ENCODE results near the gene IL22RA2.

IL22RA2 gene

GRCh38 chr6:137175868-137176245, 2.4 kb upstream of the IL22RA2 start:
- no peak for DNase-seq (ENCODE audit: low read depth)

DNA sequence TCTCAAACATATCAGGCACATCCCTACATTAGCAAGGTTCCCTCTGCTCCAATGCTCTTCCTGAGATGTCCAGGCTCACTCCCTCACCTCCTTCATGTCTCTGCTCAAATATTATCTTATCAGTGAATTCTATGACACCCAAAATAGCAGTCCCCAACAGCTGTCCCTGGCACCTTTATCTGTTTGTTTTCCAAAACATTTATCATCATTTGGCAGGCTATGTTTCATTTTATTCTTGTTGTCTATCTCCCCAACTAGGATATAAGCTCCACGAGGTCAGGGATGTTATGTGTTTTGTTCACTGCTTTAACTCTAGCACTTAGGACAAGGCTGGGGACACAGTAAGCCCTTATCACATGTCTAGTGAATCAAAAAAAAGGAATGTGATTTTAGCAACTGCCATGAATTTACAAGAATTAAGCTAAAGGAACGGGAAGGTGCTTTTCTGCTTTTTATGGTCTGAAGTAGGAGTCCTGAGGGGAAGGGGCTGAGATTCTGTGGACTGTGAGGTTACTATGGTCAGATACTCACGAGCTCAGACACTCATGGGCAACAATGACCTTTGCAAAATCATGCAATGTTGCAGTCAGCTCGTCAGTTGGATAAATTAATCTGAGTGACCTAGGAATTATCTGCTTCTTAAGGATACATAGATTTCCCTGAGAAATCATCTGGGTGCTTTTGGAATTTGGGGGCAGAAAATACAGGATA, 1.9 kb upstream of the IL22RA2 start:
- TF ChIP-seq CTCF (IDR thresholded peaks at IDR 0.05; ENCODE audit: insufficient read depth, low read depth, low read length, missing control alignments): no peak
- no peak for DNase-seq (ENCODE audit: low read depth)

More at GRCh38 chr6:137175868-137176245, 2.4 kb upstream of the IL22RA2 start:
- no peak for TF ChIP-seq CTCF (IDR thresholded peaks at IDR 0.05; ENCODE audit: insufficient read depth, low read depth, low read length, missing control alignments)
- H3K4me3 ChIP-seq (ENCODE audit: low read length): no peak overlapping the region

DNA sequence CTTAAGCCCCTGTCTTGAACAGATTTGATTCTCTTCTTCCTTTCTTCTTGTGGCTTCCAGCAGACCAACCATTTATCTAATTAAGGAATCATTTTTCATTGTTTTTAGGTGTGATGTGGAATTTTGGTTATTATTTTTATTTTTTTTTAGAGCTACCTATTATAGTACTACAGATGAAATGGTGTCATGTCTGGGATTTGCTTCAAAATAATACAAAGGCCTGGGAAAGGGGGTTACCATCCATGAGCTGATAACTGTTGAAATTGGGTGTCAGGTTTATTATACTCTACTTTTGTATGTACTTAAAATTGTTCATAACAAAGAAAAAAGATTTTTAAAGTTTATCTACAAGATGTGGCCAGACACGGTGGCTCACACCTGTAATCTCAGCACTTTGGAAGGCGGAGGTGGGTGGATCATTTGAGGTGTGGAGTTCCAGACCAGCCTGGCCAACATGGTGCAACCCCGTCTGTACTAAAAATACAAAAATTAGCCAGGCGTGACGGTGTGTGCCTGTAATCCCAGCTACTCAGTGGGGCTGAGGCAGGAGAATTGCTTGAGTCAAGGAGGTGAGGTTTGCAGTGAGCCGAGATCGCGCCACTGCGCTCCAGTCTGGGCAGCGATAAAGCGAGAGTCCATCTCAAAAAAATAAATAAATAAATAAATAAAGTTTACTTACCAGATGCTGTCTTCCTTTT, 561 bp downstream of the IL22RA2 start:
- no peak for TF ChIP-seq CTCF (IDR thresholded peaks at IDR 0.05; ENCODE audit: insufficient read depth, low read depth, low read length, missing control alignments)
- no peak for DNase-seq (ENCODE audit: low read depth)
- no peak overlapping the region for H3K4me3 ChIP-seq (ENCODE audit: low read length)

More for the DNA sequence above, 1.9 kb upstream of the IL22RA2 start:
- no peak overlapping the region for H3K4me3 ChIP-seq (ENCODE audit: low read length)

DNA sequence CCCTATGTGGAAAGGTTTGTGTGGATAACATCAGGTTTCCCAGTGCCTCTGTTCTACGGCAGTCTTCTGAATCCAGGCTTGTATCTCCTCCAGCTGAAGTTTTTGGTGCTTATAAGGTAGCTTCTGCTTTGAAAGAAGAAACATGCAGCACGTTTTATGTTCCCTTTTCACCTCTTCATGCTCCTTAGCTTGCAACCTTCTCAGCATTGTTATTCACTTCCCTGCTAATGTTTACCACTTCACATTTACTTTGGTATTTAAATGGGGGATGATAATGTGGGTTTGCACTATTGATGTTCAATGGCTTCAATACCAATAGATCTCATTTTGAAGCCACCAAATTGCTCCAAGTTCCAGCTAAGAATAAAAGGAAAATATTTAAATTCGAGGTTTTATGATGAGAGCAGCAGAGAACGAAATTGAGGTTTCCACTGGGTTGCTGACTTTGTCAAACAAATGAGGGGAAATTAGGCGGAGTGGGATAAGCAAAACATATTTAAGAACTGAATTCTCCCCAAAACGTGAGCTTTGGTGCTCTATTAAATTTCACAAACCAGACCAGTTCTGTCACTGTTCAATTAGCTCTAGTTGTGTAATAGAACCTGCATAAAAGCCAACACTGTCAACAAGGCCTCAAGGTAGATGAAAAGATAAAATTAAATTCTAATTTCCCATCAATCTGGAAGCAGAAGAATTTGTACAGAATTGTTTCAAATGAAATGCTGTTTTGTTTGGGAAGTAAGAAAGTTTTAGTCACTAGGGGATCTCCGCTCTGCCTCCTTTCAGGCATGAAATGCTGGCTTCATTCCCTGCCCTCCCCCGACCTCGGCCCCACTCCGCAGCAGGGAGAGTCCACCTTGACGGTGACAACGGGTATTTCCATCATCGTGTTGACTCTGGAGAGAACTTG, 1.4 kb downstream of the IL22RA2 start:
- no peak for TF ChIP-seq CTCF (IDR thresholded peaks at IDR 0.05; ENCODE audit: insufficient read depth, low read depth, low read length, missing control alignments)
- H3K4me3 ChIP-seq (ENCODE audit: low read length): no peak overlapping the region
- no peak for DNase-seq (ENCODE audit: low read depth)

- no peak overlapping the region for H3K4me3 ChIP-seq (ENCODE audit: low read length)
- no peak for TF ChIP-seq CTCF (IDR thresholded peaks at IDR 0.05; ENCODE audit: insufficient read depth, low read depth, low read length, missing control alignments)
Measured at GRCh38 chr6:137171053-137171374, 2.4 kb downstream of the IL22RA2 start.

GRCh38 chr6:137170266-137171052, 3.0 kb downstream of the IL22RA2 start:
- no peak for DNase-seq (ENCODE audit: low read depth)
- no peak overlapping the region for H3K4me3 ChIP-seq (ENCODE audit: low read length)
- no peak for TF ChIP-seq CTCF (IDR thresholded peaks at IDR 0.05; ENCODE audit: insufficient read depth, low read depth, low read length, missing control alignments)

More at GRCh38 chr6:137171053-137171374, 2.4 kb downstream of the IL22RA2 start:
- no peak for DNase-seq (ENCODE audit: low read depth)

Data from epithelial cell of esophagus (primary cell).